NCI-H2227 (cell line): ENCODE results near the gene CCDC91.
"Not testable (repeated sequence)": the region's sequence is repeated elsewhere in the genome, so short reads cannot be mapped to it uniquely, and the experiment has no call there.

Source experiments
- DNase-seq: peaks from one replicate; lab custom pipeline; 2025; ENCODE audit not compliant: unreplicated experiment; lab: John Stamatoyannopoulos, UW

CCDC91 gene

GRCh38 chr12:28227251-28227650 lies 37.0 kb downstream of the CCDC91 start:
- no peak for DNase-seq

GRCh38 chr12:28231248-28231647 lies 41.0 kb downstream of the CCDC91 start:
- DNase-seq, result no peak

DNA sequence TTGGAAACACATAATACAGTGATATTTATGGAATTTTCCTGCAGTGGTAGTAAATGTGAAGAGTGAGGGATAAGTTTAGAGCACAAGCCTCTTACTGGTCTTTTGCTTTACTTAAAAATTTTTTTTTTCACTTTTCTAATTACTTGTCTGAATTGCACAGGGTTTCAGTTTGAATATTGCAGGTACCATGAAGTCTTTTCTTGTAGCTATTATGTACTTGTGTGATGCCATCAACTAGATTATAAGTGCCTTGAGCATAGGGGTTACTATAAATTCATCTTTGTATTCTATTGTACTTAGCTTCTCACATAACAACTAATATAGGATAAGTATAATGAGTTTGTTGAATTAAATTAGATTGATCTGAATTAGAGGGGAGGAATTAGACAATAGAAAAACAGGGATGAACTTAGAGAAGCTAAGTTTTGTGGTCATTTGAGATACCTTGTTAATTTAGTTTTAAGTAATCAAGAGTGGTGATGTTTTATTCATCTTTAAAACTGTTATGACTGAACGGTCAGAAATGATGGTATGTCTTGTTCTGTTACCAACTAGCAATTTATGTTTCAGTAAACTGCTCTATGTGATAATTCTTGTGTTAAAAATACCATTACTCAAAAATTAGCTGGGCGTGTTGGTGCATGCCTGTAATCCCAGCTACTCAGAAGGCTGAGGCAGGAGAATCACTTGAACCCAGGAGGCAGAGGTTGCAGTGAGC lies 42.1 kb downstream of the CCDC91 start:
- no peak for DNase-seq

DNA sequence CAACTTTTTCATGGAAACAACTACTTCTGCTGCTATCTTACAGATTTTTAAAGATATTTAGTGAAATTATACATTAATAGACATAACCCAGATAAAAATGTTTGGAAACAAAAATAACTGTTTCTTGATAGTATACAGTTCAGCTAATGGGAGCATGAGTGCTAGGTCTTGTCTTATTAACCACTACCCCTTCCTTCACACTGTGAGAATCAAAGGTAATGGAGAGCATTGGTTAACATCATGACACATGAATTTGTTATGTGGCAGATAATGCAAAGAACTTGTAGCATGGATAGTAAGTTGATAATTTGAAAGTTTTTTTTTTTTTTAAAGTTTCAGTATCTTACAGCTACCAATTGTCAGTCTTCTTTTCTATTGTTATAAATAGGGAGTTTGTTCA lies 44.2 kb downstream of the CCDC91 start:
- DNase-seq, result no peak

- DNase-seq, result no peak
Observed at GRCh38 chr12:28235015-28235414, 44.8 kb downstream of the CCDC91 start.

DNA sequence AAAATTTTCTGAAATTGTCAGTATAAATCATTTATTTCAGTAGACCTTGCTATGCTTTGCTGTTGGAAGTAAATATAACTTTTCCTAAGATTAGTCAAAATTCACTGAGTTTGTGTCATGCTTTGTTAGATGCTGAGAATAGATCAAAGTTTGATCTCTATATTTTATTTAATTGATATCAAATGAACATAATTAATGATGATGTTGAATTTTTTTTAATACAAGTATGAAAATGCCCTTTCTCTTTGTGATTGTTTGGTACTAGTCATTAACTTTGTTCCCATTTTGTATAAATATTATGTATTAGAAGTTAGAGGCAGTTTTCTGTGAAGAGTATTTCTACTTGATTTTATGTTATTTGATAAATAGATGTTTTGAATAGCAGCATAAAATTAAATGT lies 45.7 kb downstream of the CCDC91 start:
- no peak for DNase-seq

DNA sequence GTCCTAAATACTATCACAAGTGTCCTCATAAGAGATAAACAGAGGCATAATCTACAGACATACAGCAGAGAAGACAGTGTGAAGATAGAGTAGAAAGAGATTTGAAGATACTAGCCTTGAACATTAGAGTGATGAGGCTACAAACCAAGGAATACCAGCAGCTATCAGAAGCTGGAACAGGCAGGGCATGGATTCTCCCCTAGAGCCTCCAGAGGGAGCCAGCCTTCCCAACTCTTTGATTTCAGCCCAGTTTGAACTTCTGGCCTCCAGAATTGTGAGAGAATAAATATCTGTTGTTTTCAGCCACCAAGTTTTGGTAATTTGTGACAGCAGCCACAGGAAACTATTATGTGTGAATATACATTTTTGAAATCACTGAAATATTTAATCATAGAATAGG lies 47.2 kb downstream of the CCDC91 start:
- no peak for DNase-seq

DNA sequence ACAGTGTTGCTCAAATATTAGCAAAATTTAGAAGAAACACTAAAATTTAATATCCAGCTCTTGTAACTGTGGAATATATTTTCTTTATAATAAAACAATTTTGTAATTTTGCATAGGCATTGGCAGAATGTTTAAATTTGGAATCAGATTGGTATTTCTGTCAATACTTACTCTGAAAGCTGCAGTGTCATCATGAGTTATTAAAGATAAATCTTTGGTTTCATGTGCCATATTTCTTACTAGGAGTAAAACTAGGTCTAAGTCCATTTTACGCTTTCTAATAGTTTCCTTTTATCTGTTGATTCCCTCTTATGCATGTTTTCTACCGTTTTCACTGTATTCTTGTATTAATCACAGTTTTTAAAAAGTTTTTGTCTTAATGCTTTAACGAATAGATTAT lies 49.7 kb downstream of the CCDC91 start:
- DNase-seq, result no peak

- DNase-seq, result no peak
Observed at GRCh38 chr12:28240853-28241252, 50.6 kb downstream of the CCDC91 start.

DNA sequence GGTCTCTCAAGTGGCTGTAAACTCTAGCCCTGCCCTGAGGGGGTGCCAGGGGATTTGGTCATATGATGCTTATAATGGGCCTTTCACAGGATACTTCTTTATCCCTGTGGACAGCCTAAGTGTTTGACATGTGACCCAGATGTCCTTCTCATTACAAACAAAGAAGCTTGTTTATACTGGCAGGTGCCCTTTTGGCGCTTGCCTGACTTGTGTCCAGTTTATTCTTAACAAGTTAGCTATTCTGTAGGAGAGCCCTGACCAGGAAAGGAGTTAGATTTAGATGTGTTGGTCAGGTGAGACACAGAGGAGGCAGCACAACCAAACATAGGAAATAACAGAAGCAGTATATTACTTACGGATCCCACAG lies 51.9 kb downstream of the CCDC91 start:
- no peak for DNase-seq

DNA sequence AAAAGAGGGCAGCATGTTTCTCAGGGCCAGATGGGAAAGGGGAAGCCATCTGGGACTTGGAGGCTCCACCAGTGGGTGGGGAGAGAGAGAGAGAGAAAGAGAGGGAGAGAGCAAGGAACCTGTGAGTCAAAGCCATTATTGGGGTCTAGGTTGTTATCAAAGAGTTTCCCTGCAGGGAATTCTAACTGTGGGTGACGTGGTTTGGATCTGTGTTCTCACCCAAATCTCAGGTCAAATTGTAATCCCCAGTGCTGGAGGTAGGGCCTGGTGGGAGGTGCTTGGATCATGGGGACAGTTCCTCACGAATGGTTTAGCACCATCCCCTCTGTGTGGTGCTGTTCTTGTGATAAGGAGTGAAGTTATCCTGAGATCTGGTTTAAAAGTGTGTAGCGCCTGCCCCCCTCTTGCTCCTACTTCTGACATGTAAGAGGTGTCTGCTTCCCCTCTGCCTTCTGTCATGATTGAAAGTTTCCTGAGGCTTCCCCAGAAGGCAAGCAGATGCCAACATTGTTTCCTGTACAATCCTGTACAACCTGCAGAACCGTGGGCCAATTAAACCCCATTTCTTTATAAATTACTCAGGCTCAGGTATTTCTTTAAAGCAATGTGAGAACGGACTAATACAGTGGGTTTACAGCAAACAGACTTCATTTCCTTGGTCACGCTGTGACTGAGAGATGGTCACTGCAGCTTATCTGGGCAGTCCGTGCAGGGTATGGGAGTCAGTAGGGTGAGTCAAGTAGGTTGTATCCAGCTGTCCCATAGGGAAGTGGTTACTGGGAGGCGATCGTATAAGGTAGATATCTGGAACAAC lies 52.4 kb downstream of the CCDC91 start:
- no peak for DNase-seq

DNA sequence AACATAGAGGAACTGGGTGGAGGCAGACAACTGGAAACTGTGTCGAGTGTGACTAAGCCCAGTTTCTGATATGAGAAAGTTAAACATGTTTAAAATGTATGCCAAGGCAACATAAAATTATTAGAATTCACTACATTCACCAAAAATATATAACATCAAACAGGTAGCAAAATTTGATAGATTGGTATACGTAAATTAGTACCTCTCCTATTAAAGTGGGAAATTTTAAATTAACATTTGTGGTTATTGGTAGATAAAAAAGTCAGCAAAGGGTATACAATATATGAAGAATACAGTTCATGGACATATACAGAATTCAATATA lies 53.0 kb downstream of the CCDC91 start:
- DNase-seq, result no peak

GRCh38 chr12:28247806-28248205 lies 57.5 kb downstream of the CCDC91 start:
- DNase-seq, result no peak

DNA sequence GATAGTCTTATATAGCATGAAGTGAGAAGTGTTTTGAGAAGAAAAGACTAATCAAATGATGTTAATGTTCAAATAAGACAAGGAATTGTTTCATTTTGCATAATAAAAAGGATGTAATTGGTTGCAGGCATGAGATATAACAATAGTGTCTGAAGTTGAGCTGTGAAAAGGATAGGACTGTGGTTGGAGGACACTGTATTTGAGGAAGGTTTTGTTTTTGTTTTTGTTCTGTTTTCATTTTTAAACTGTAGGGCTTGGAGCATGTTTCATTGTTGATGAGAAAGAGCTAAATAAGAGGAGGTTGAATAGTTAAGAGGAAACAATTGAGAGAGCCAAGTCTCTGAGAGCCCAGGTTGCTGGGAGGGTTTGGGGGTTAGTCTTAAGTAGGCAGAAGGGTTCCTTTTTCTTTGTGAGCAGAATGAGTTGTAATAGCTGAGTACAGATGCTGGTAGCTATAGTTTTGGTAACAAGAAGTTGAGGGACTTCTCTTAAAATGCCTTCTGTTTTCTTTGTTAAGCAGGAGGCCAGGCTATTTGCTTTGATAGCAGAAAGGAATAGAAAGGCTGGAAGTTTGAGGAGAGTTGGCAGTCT lies 58.4 kb downstream of the CCDC91 start:
- no peak for DNase-seq

- no peak for DNase-seq
Observed at GRCh38 chr12:28253161-28253641, 62.9 kb downstream of the CCDC91 start.

- DNase-seq, result no peak
Observed at GRCh38 chr12:28257411-28257810, 67.2 kb downstream of the CCDC91 start.

- DNase-seq, result no peak
Observed at GRCh38 chr12:28258998-28259397, 68.7 kb downstream of the CCDC91 start.

DNA sequence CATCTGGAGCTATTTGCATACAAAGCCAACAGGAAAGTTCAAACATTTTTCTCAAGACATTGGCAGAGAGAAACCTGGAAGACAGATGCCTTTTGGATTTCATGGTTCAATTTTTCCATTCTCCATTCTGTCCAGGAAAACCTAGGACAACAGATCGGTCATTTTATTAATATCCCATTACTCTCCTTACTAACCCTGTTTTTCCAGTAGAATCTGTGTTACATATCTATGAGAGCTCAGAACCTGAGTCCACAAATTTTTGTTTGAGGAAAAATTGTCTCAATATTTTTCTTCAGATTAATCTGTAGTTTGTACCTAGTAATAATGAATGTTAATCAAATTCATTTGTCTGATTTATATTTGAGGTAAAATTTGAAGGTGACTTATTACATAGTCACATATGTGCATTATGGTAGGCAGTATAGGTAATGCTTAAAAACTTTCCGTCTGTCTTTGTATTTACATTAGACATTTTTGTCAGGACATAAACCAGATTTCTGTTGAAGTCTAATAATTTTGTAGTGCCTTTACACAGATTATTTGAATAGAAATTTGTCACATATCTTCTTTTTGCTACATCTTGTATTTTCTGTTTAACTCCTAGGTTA lies 75.3 kb downstream of the CCDC91 start:
- no peak for DNase-seq

DNA sequence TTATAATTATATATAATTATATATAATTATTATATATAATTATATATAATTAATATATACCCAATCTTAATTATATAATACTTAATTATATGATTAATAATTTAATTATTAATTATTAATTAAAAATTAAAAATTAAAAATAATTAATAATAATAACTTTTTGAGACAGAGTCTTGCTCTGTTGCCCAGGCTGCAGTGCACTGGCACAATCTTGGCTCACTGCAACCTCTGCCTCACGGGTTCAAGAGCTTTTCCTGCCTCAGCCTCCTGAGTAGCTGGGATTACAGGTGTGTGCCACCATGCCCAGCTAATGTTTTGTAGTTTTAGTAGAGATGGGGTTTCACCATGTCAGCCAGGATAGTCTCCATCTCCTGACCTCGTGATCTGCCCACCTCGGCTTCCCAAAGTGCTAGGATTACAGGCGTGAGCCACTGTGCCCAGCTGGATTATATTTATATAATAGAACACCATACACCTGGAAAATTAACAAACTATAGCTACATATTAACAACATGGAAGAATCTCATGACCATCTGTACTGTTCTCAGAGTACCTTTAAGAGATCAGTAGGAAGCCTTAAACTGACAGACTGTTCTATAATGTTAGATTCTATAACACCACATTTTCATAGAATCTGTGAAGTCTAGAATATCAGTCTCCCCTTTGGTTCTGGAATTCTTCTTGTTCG lies 77.8 kb downstream of the CCDC91 start:
- not testable (repeated sequence) for DNase-seq

- no peak for DNase-seq
Observed at GRCh38 chr12:28268608-28269229, 78.5 kb downstream of the CCDC91 start.

- DNase-seq, result no peak
Observed at GRCh38 chr12:28269851-28270250, 79.6 kb downstream of the CCDC91 start.
